Adrenal gland (tissue), 12 donors: ENCODE results near the gene MAD1L1. TPM values are rescaled to one million over a fixed set of nuclear protein-coding genes. Genes with fewer than 3 reads are reported as not detected.

Experiments used
- DNase-seq, 7 donors: peaks; one replicate each; pipeline ENCODE4 v3.0.0-alpha.2; 2019 to 2020
- H3K27ac ChIP-seq, 5 donors: fragments of 200-600 bp; sonication (generic) in 4 of 5; 1 replicate in 3 of 5; 2 replicates in 2 of 5; pipeline versions ENCODE4 v1.5.1 to v1.8.0; 2016 to 2020; ENCODE audit warnings: mild to moderate bottlenecking in 1 of 5
- H3K27me3 ChIP-seq: fragments of 200-600 bp; 2 replicates; pipeline ENCODE4 v1.8.0; 2021
- H3K36me3 ChIP-seq, 2 donors: fragments of 200-600 bp; replicated peaks in 1 of 2; 1 replicate in 1 of 2; 2 replicates in 1 of 2; pipeline versions ENCODE4 v1.5.1 to v1.8.0; 2018 to 2022
- H3K4me1 ChIP-seq, 2 donors: fragments of 200-600 bp; replicated peaks in 1 of 2; 1 replicate in 1 of 2; 2 replicates in 1 of 2; pipeline versions ENCODE4 v1.5.1 to v1.8.0; 2018 to 2021
- H3K4me3 ChIP-seq, 4 donors: fragments of 200-600 bp; sonication (generic) in 3 of 4; one replicate each; pipeline ENCODE4 v1.5.1; 2016 to 2018
- H3K9me3 ChIP-seq, 3 donors: fragments of 200-600 bp; sonication (generic) in 1 of 3; replicated peaks in 1 of 3; 1 replicate in 2 of 3; 2 replicates in 1 of 3; pipeline versions ENCODE4 v1.5.1 to v1.8.0; 2016 to 2021
- POLR2A ChIP-seq, 2 donors: fragments of 450-650 bp; IDR thresholded peaks; one replicate each; pipeline ENCODE4 v1.6.1; 2017; ENCODE audit warnings: antibody characterized with exemption in 2 of 2, mild to moderate bottlenecking in 2 of 2, moderate library complexity in 1 of 2
- WGBS, 4 donors: extraction: QIAGEN DNeasy Blood & Tissue Kit in 2 of 4; methylation state at CpG; one replicate each; pipeline versions ENCODE4 v1.1.5 to v1.1.7; 2013 to 2017; 5-methylcytosine and 5-hydroxymethylcytosine counted together
- intact Hi-C, 2 donors: fragments of 100-400 bp; cut with DNase I; formaldehyde crosslinking; loops; one replicate each; pipeline versions ENCODE4 v1.14.1 to v1.15.0; 2022 to 2023
- polyA plus RNA-seq, 3 donors: library from polyadenylated mRNA; stranded (reverse); fragments of 200-250 nt in 2 of 3; fragments of 350-450 nt in 1 of 3; fragmentation: Illumina TruSeq in 1 of 3; extraction: RNeasy Lipid Tissue Mini Kit (QIAGEN cat#74804) in 1 of 3; gene quantifications; one replicate each; pipeline ENCODE4 v1.2.3, GENCODE V29; 2013 to 2014
- total RNA-seq, 9 donors: library from RNA; depleted of rRNA in 4 of 9; stranded (reverse); fragments of >200 nt in 4 of 9; fragments of 120-200 nt in 1 of 9; fragmentation: NEBNext Ultra II Directional in 1 of 9; extraction: Animal tissue kit (Norgen Biotek cat#: 25700) in 1 of 9; gene quantifications; one replicate each; pipeline versions ENCODE4 v1.1.0 to v1.2.4, GENCODE V29; 2013 to 2023
- TF ChIP-seq, protein P1 (sequence below), 6 experiments: fragments of 450-650 bp in 4 of 6; fragments of 200-600 bp in 2 of 6; sonication (generic) in 1 of 6; IDR thresholded peaks; 1 replicate in 5 of 6; 2 replicates in 1 of 6; pipeline versions ENCODE4 v1.5.1 to v1.8.0; 2016 to 2021; ENCODE audit warnings: antibody characterized with exemption in 6 of 6, mild to moderate bottlenecking in 2 of 6, moderate library complexity in 1 of 6
- donor health status: healthy with polysubstance abuse.
- donor health status: Bipolar disorder and iron deficiency.
- donor health status: DM: yes; HTN: yes; CAD: no.
- donor health status: DM: no; HTN: no; CAD: no.
- donor health status: DM: no; HTN: no; CAD: no.
- donor health status: DM: yes; HTN: yes; CAD: no.

MAD1L1 gene
- total and polyA plus RNA-seq, 12 donors: 6.7 to 87.7 (median 28.9) TPM

GRCh38 chr7:2173189-2173827 lies 59.4 kb downstream of the MAD1L1 start:
- Histone ChIP-seq H3K4me1 (no peaks in the 10 kb centered on the region), H3K27me3 (no peaks in the 10 kb centered on the region), H3K9me3 (no peaks in the 10 kb centered on the region), H3K36me3 (no peaks in the 10 kb centered on the region), H3K27ac (no peak overlapping the region), H3K4me3 (no peak overlapping the region)
- intact Hi-C loops: no loop called here
- TF ChIP-seq, protein P1, sequence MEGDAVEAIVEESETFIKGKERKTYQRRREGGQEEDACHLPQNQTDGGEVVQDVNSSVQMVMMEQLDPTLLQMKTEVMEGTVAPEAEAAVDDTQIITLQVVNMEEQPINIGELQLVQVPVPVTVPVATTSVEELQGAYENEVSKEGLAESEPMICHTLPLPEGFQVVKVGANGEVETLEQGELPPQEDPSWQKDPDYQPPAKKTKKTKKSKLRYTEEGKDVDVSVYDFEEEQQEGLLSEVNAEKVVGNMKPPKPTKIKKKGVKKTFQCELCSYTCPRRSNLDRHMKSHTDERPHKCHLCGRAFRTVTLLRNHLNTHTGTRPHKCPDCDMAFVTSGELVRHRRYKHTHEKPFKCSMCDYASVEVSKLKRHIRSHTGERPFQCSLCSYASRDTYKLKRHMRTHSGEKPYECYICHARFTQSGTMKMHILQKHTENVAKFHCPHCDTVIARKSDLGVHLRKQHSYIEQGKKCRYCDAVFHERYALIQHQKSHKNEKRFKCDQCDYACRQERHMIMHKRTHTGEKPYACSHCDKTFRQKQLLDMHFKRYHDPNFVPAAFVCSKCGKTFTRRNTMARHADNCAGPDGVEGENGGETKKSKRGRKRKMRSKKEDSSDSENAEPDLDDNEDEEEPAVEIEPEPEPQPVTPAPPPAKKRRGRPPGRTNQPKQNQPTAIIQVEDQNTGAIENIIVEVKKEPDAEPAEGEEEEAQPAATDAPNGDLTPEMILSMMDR (IDR thresholded peaks at IDR 0.05): no peak
- no peak for TF ChIP-seq POLR2A (IDR thresholded peaks at IDR 0.05)
- 84 to 96% (median 90%) methylated on average over 15 of the region's 15 CpGs for WGBS, 4 donors
- peak in 1 of 7 donors; percentile 20 for DNase-seq

- TF ChIP-seq, protein P1 (IDR thresholded peaks at IDR 0.05): no peak
- no peak for TF ChIP-seq POLR2A (IDR thresholded peaks at IDR 0.05)
- WGBS, 4 donors: 71 to 94% (median 87%) methylated on average over 9 to 39 of the region's 39 CpGs
- Histone ChIP-seq H3K27ac (no peak overlapping the region), H3K4me1 (no peaks in the 10 kb centered on the region), H3K36me3 (no peaks in the 10 kb centered on the region), H3K9me3 (no peaks in the 10 kb centered on the region), H3K4me3 (no peak overlapping the region), H3K27me3 (no peaks in the 10 kb centered on the region)
- intact Hi-C loops: no loop called here
- peak in 1 of 7 donors; percentile 40 for DNase-seq
Measured at GRCh38 chr7:2172311-2173188, 60.2 kb downstream of the MAD1L1 start.

- intact Hi-C loops: no loop called here
- no peaks in the 10 kb centered on the region for H3K36me3 ChIP-seq
- WGBS, 4 donors: 95 to 98% (median 97%) methylated on average over 5 to 6 of the region's 6 CpGs
- no peak for DNase-seq
- H3K27ac ChIP-seq: no peak overlapping the region
- H3K27me3 ChIP-seq: no peaks in the 10 kb centered on the region
- no peak for TF ChIP-seq POLR2A (IDR thresholded peaks at IDR 0.05)
- TF ChIP-seq, protein P1 (IDR thresholded peaks at IDR 0.05): no peak
- H3K4me3 ChIP-seq: no peak overlapping the region
- no peaks in the 10 kb centered on the region for H3K4me1 ChIP-seq
- no peaks in the 10 kb centered on the region for H3K9me3 ChIP-seq
Measured at GRCh38 chr7:2171855-2172254, 60.9 kb downstream of the MAD1L1 start.
